ENCODE measurements around the gene ZNF599.

Gene ZNF599

GRCh38 chr19:34744896-34745690, 27.9 kb downstream of the ZNF599 start:
- no peak for DNase-seq (ENCODE audit: low spot score)

- DNase-seq (ENCODE audit: low spot score) = peak; percentile 88
Observed at GRCh38 chr19:34734537-34735103, 38.4 kb downstream of the ZNF599 start.

GRCh38 chr19:34733746-34734536, 39.1 kb downstream of the ZNF599 start, which contains the start of gene ZNF181:
TSS of gene ZNF181 (plus strand) at chr19:34734243. CDS start at chr19:34735038, 795 bp downstream.
- DNase-seq (ENCODE audit: low spot score) = peak; percentile 91

GRCh38 chr19:34733266-34733745, 39.7 kb downstream of the ZNF599 start:
- DNase-seq (ENCODE audit: low spot score) = no peak

GRCh38 chr19:34732612-34733211, 40.3 kb downstream of the ZNF599 start:
- DNase-seq (ENCODE audit: low spot score) = no peak

- no peak for DNase-seq (ENCODE audit: low spot score)
Observed at GRCh38 chr19:34731964-34732363, 41.1 kb downstream of the ZNF599 start.

- no peak for DNase-seq (ENCODE audit: low spot score)
Observed at GRCh38 chr19:34731019-34731829, 41.8 kb downstream of the ZNF599 start.

GRCh38 chr19:34725400-34725799, 47.6 kb downstream of the ZNF599 start:
- no peak for DNase-seq (ENCODE audit: low spot score)

GRCh38 chr19:34722353-34722752, 50.7 kb downstream of the ZNF599 start:
- no peak for DNase-seq (ENCODE audit: low spot score)

- no peak for DNase-seq (ENCODE audit: low spot score)
Observed at GRCh38 chr19:34715357-34715756, 57.7 kb downstream of the ZNF599 start.

- DNase-seq (ENCODE audit: low spot score) = no peak
Observed at GRCh38 chr19:34713262-34713637, 59.8 kb downstream of the ZNF599 start.

GRCh38 chr19:34712395-34713261, 60.4 kb downstream of the ZNF599 start:
- DNase-seq (ENCODE audit: low spot score) = peak; percentile 73

GRCh38 chr19:34711890-34712289, 61.1 kb downstream of the ZNF599 start:
- no peak for DNase-seq (ENCODE audit: low spot score)

Data from LoVo (cell line).